Left forelimb (tissue), 1 donor: ENCODE data around the gene SUPT20HL1.
"Not testable (repeated sequence)": the region's sequence is repeated elsewhere in the genome, so short reads cannot be mapped to it uniquely, and the experiment has no call there.

Source experiments
- DNase-seq: peaks from one replicate; pipeline ENCODE4 v3.0.0-alpha.2; 2018; ENCODE audit warnings: low spot score

Gene SUPT20HL1

DNA sequence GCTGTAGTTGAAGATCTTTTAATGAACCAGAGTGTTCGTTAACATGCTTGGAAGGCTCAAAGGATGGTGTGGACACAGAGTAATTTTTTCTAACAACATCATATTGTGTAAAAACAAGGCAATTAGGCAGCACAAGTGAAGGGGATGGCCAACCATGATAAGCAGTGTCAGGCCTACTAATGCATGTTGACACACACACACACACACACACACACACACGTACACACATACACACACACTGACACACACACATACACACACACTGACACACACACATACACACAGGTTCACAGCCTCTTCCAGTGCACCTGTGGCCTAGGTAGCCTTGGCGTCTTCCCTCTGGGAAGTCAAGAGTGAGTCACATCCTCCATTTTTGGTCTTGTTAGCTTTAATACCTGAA lies at the start of gene SUPT20HL1:
TSS of gene SUPT20HL1 (plus strand) at position 368 of the 400 bp plus-strand sequence. CDS start 2,122 bp downstream, outside the sequence.
- DNase-seq: no peak

DNA sequence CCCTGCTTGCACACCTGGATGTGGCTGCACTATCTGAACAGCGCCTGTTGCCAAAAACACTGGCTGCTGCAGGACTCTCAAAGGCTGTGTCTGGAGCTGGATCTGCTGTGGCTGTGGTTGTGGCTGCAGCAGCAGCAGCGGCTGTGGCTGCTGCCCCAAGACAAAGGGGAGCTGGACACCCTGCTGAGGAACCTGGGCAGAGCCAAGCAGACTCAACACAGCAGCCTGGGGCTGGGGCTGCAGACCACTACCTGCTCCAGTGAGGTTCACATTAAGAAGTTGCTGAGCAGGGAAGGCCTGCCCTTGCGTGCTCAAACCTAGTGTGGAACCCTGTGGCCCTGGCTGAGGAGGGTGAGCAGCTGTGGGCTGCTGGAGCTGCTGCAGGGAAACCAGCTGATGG lies 49.5 kb upstream of the SUPT20HL1 start:
- DNase-seq: not testable (repeated sequence)

DNA sequence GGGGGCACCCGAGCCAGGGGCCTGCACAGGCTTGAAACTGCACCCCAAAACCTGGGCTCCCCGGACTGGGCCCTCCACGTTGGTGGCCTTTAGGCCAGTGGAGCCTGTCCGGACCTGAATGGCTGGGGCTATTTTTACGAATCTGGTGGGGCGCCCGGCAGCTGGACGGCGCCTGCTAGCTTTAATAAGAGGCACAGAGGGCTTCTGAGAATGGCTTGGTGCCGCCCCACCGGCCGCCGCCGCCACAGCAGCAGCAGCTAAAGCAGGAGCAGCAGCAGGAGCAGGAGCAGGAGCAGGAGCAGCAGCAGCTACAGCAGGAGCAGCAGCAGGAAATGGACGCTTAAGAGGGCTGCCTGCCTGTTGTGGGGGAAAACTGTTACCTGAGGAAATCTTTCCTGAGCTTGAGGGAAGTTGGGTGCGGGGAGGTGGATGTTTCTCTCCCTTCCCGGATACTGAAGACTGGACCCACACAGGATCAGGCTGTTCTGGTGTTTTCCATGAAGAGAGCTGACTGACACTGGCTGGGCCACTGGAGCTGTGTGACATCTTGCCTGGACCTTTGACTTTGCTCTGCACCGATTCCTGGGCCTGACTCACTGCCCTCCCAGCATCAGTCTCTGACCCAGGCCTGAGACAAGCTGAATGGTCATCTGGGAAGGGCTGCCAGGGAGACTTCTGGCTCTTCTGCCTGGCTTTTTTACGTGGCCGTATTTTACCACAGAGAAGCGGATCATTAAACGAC lies 48.8 kb upstream of the SUPT20HL1 start:
- not testable (repeated sequence) for DNase-seq

DNA sequence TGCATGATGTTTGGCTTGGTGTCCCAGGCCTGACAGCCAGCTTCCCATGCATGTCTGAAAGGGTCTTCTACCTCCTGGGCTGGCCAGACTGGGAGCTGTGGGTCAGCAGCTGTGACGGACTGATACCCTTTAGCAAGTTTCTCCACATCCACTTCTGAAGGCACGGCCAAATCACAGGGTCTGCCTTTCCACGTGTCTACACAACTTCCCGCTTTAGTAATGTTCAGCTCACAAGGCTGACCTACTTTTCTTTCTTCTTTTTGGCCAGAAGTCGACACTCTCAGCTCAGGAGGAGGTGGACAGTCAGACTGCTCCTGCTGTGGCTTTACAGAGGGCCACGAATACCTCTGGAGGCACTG lies 48.2 kb upstream of the SUPT20HL1 start:
- not testable (repeated sequence) for DNase-seq

DNA sequence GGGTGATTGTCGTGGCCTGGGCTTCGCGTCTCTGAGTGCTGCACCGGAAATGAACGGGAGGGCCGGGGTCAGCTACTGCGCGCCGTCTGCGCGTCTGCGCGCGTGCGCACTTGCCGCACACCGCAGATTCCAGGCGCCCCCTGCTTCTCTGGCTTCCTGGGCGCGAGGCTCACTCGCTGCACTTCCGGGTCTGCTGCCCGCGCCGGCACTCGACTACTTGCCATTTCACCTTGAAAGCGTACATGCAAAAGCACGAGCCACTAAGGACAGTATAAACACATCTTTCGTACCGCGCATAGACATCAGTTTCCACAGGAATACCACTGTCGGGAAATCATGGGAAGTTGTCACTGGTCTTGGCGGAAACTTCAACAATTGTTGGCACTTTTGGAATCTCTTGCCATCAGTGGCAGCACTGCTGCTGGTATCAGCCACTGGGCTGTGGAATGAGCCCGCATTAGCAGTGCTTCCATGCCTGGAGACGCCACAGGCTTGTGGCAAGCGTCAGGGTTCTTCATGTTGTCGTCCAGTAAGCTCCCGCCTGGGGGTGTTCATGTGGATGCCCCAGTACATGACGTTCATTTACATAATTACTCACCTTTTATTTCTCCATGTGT lies 46.3 kb upstream of the SUPT20HL1 start, which contains the start of gene SUPT20HL2:
TSS of gene SUPT20HL2 (minus strand) at position 51 of the 617 bp plus-strand sequence. CDS start 754 bp downstream, outside the sequence.
- DNase-seq: no peak

DNA sequence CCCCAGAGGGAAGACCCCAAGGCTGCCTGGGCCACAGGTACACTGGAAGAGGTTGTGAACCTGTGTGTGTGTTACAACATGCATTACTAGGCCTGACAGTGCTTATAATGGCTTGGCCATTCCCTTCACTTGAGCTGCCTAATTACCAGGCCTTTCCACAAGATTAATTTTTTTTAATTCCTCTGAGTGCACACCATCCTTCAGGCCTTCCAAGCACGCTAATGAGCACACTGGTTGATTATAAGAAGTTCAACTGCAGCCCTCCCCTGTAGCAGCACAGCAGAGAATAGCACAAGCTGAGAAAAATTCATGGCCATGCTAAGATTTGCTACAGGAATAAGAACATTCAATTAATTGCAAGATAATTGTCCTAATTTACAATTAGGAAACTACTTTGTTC lies 44.3 kb upstream of the SUPT20HL1 start:
- no peak for DNase-seq

DNA sequence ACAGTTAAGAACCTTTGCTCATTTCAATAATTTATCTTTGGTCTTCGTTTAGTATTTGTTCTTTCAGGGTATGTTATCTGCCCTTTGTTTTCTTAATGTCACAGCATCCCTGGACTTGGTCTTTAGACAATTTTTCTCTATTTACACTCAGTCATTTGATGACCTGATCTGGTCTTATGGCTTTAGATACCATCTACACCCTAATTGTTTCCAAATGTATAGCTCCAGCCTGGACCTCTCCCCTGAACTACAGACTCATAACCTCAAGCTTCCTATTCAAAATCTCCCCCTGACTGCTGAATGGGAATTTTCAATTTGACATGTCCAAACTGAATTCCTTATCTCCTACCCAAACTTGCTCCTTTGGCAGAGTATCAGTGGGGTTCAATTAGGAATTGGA lies 42.9 kb upstream of the SUPT20HL1 start:
- DNase-seq: no peak

DNA sequence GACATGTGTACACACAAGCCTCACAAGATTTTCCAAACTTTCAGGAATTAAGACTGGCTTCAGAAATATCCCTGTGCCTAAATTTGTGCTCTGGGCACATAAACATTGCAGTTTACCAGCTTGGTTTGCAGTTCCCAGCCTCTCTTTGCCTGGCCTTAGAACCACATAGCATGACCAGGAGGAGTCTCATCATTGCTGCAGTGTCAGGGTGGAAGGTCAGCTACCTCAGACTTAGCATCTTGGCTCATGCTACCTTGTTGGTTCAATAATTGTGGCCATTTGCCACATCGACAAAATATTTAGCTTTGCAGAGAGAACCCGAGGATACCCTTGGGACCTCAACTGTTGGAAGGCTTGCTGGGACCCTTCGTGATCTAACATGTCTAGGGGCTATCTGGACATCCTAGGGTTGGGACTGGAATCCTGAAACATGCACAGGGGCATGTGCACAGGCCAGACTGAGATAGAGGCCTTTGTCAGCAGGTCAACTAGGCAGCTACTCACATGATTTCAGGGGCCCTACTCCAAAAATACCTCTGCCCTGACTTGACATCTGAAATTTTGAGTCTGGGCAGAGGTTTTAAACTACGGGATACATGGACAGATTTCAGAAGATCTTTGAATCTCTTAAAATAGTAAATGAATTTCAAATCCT lies 38.6 kb upstream of the SUPT20HL1 start:
- no peak for DNase-seq

DNA sequence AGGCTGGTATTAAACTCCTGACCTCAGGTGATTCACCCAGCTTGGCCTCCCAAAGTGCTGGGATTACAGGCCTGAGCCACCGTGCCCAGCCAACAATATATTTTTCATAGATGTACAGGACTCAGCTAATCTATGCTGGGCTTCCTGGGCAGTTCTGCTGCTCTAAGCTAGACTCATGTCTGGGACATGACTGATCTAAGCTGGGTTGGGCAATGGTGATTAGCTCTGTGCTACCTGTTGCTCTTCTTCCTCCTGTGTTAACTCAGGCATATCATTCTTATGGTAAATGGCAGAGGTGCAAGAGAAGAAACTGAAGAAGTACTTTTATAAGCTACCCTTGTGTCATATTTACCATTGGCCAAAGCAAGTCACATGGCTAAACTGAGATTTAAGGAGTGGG lies 35.2 kb upstream of the SUPT20HL1 start:
- DNase-seq: no peak

DNA sequence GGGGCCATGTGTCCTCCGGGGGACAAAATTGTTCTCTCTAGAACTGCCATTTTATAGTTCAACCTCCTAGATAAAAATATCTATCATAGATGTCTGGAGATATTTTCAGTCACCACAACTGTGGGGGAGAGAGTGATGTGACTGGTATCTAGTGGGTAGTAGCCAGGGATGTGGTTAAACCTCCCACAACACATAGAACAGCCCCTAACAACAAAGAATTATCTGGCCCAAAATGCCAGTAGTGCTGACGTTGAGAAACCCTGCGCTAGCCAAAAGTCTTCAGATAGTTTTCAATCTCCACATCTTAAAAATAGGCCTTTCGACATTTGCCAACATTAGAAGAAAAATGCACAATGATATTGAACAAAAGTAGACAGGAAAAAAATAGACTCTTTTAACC lies 27.6 kb upstream of the SUPT20HL1 start:
- no peak for DNase-seq

DNA sequence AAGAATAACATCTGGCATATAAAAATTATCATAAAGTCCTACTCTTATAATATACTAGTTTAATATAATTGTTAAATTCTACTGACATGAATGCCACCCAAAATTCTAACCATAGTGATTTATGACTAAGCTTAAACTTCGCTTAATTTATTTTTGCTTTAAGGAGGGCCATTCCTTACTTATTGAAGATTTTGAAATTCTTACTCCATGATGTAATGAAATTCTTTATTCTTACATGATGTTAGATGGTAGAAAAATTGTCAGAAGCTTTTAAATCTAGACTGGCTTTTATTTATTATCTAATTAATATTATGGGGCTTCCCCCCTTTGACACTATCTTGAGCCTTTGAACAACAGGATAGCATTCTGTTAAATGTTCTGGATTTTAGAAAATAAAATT lies 27.1 kb upstream of the SUPT20HL1 start:
- no peak for DNase-seq

DNA sequence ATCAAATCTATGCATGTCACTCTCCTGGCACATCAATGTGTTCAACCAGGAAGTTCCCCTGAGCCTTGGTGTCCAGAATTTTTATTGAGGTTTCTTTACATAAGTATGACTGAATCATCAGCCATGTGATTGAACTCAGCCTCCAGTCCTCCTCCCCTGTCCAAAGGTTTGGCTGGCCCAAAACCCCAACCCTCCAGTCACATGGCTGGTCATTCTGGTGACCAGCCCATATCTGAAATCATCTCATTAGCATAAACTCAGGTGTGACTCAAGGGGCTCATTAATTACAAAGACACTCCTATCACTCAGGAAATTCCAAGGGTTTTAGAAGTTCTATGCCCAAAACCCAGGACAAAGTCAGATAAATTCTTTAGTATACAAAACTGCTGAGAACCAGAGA lies 26.0 kb upstream of the SUPT20HL1 start:
- no peak for DNase-seq

DNA sequence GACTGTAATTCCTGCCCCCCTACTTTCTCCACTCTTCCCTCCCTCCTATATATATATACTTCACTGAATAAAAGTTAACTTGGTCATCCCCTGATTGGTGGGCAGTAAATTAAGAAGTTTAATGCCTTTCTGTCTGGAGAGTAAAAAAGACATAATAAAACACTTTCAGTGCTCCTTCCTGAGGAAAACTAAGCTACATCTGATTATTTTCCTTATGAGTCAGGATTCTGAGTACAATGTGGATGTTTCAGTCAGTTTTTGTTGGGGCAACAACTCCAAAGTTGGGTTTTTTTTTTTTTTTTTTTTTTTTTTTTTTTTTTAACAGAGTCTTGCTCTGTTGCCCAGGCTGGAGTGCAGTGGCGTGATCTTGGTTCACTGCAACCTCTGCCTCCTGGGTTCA lies 24.6 kb upstream of the SUPT20HL1 start:
- no peak for DNase-seq

DNA sequence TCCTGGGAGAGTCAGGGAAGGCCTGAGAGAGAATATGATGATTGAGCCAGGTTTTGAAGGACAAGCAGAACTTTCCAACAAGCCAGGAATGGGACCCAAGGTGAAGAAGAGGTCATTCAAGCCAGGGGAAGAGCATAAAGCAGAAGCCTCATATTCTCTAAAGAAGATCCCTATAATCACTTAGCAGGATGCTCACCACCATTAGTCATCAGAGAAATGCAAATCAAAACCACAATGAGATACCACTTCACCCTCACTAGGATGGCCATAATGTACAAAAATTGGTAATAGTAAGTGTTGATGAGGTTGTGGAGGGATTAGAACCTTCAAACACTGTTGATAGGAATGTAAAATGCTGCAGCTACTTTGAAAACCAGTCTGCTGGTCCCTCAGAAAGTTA lies 20.5 kb upstream of the SUPT20HL1 start:
- no peak for DNase-seq

DNA sequence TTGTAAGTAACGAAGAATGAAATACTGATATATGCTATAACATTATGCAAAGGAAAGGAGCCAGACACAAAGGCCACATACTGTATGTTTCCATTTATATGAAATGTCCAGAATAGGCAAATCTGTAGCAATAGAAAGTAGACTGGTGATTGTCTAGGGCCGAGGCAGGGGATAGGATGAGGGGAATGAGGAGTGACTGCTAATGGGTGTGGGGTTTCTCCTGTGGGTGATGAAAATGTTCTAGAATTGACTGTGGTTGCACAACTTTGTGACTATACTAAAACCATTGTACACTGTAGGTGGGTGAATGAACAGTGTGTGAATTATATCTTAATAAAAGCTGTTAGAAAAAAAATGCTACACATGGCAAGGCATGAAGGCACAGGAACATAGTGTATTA lies 19.9 kb upstream of the SUPT20HL1 start:
- no peak for DNase-seq

DNA sequence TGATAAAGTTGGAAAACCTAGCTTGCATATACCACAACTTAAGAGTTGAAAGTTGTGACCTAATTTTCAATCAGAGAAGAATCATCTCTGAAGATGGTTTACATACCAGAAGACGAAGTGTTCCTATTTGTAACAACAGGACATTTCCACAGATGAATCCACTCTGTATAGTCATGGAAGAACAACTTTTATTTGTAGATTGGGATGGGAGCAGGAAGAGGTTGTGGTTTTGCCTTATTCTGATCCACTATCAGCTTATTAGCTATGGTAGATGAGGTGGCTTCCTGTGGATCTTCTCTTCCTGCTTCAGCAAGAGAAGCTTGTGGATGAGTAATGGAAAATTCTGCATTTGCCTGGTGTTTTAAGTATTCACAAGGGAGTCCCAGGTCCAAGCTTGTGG lies 18.6 kb upstream of the SUPT20HL1 start:
- DNase-seq: no peak

DNA sequence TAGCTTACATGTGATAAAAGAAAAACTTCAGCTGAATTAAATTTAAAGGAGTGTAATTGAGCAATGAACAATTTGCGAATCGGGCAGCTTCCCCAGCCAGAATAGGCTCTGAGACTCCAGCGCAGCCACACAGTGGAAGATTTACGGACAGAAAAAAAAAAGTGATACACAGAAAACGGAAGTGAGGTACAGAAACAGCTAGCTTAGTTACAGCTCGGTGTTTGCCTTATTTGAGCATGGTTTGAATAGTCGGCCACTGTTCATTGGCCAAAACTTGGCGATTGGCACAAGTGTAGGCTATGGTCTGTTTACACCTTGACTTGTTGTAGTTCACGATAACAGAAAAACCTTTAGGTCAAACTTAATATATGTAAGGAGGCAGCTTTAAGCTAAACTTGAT lies 16.7 kb upstream of the SUPT20HL1 start:
- no peak for DNase-seq

DNA sequence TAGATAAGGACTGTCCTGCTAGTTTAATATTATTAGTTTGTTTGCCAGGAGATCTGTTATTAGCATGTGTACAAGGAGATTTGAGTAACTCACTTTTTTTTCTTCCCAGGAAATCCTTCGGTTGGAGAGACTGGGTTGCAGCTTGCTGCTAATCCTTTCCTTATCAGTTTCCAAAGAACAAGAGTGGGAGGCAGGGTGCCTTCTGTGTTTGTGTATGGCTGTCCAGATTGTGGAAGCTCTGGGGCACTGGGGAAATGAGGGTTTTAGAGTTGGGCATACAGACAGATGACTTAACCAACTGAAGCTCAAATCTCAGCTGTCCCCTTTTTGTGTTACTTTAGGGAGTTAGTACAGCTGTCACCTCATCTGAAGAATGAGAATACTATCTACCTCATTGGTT lies 12.6 kb upstream of the SUPT20HL1 start:
- no peak for DNase-seq

DNA sequence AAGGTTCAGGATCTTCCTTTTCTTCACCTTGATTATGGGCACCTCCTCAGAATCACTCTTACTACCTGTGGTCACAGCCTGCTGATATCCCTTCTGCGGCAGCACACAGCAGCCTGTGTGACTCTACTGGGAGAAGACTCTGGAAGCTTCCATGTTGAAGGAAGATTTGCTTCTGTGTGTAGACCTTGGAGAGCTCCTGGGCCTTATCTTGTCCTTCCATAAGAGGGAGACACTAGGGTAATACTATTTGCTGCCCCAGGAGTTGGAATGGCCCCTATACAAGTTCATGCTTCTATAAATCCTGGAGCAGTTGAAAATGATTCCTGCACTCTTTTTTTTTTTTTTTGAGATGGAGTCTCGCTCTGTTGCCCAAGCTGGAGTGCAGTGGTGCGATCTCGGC lies 10.2 kb upstream of the SUPT20HL1 start:
- DNase-seq: no peak

DNA sequence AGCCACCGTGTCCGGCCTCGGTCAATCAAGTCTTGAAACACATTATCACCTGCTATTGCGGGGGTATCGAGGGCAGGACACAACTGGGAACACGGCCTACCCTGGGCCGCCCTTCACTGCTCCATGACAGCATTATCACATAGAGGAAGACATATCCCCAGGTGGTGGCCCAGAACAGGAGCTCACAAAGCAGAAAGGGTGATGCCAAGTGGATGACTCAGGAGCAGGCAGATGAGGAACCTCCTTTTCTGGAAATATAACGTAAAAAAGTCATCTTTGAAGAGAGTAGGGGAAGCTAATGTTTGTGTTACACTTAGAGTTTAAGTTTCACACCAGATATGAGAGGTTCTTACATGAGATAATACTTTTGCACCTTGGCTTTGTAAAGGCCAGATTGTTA lies 5.3 kb upstream of the SUPT20HL1 start:
- DNase-seq: no peak

DNA sequence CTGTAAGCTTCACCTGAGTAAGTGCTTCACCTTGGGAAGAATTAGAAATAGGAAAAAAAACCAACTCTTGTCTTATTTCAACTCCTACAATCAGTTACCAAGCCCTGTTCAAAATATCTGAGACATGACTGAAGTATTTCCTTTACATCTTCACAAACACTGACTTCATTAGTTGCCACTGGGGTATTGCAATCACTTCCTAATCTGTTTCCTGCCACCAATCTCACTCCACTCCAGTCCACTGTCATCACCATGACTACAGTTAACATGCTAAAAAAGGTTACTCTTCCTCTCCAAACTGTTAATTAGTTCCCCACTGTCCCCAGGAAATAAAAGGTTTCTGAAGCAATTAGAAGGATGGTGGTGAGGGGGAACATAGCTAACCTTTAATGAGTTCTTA lies 3.3 kb upstream of the SUPT20HL1 start:
- DNase-seq: no peak

DNA sequence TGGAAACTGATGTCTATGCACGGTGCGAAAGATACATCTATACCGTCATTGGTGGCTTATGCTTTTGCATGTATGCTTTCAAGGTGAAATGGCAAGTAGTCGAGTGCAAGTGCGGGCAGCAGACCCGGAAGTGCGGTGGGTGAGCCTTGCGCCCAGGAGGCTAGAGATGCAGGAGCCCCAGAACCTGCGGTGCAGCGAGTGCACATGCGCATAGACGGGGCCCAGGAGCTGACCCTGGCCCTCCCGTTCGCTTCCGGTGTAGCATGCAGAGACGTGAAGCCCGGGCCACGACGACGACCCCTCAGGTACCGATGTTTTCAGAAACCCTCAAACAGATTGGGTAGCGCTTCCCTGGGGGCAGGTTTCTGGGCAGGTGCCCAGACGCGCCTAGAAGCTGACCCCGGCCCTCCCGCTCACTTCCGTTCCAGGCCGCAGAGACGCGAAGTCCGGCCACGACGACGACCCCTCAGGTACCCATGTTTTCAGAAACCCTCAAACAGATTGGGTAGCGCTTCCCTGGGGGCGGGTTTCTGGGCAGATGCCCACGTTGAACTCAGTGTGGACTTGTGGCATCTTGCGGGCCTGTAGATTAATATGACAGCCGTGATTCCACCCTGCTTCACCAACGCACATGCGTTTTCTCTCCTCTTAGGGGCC lies 1.8 kb downstream of the SUPT20HL1 start:
- DNase-seq: not testable (repeated sequence)
